ENCODE results near the gene DDX10.

The DDX10 gene

DNA sequence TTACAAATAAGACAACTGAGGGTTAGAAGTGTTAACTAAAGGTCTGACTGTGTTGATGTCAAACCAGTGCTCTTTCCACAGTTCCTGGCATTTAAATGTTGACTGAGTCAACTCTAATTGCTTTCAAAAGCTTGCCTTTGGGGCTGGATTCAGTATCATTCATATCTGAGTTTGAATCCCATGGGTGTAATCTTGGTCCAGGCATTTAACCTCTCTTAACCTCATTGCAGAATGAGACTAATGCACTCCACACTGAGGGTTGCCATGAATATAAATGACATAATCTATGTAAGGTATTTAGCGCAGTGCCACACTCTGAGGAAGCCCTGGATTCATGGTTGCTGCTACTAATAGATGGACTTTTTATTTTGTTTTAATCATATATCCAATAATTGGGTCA is 274.3 kb downstream of the DDX10 start:
- no peak for ATAC-seq
- H3K36me3 Mint-ChIP-seq, result peaks cover 57% of the 10 kb centered on the region
- H3K9me3 Mint-ChIP-seq, result no peaks in the 10 kb centered on the region

DNA sequence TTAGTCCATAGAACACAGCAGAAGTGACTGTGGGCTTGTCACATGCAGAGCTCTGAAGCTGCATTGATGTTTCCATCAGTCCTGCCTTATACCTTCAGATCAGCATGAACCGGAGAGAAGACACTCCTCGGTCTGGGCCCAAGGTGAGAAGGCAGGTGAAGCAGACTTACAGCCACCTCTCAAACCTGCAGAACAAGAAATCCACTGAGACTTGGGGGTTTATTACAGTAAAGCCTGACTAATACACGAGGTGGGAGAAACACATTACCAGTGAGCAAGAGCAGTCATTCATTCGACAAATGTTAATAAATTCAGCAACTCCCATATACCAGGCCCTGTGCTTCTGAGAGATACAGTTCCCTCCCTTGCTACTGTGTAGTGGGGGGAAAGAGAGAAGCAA is 279.0 kb downstream of the DDX10 start:
- H3K4me1 Mint-ChIP-seq, result no peaks in the 10 kb centered on the region
- H3K4me3 Mint-ChIP-seq, result no peak overlapping the region
- H3K27ac Mint-ChIP-seq, result no peak overlapping the region
- peaks cover 73% of the 10 kb centered on the region for H3K36me3 Mint-ChIP-seq
- H3K27me3 Mint-ChIP-seq, result no peaks in the 10 kb centered on the region
- no peak for ATAC-seq
- no peaks in the 10 kb centered on the region for H3K9me3 Mint-ChIP-seq

More for the DNA sequence above, 274.3 kb downstream of the DDX10 start:
- Mint-ChIP-seq H3K27ac (no peak overlapping the region), H3K4me3 (no peak overlapping the region), H3K4me1 (no peaks in the 10 kb centered on the region), H3K27me3 (no peaks in the 10 kb centered on the region)

DNA sequence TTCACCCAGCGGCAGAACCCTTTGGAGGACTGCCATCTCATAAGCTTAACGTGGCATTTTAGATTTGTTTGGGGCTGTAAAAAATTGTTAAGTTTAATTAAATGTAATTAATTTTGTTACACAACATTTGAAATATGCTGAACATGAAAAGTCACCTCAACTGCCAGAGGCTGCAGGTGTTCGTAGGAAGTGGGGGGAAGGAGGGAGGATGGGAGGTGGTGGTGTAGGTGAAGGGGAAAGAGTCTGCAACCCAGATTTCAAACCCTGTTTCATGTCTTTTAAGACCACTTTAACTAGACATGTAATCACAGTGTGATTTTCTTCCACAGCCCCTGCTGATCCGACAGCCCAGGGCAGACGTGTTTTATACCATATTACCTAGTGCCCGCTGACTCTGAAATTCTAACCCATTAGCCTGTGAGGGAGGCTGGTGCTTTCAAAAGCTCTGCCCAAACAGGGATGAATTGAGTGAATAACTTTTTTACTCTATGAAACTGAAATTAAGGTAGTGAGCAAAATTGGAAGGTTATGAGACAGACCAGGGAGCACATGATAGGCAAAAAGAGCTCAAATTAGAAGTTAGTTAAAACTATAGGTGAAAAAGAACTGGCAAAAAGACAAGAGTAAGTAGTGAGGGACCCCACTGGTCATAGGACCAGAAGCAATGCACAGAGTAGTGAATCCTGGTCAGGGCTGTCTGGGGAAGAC is 279.8 kb downstream of the DDX10 start:
- Mint-ChIP-seq H3K27ac (no peak overlapping the region), H3K27me3 (no peaks in the 10 kb centered on the region), H3K36me3 (peaks cover 71% of the 10 kb centered on the region), H3K4me3 (no peak overlapping the region), H3K4me1 (no peaks in the 10 kb centered on the region), H3K9me3 (no peaks in the 10 kb centered on the region)
- ATAC-seq, result no peak

DNA sequence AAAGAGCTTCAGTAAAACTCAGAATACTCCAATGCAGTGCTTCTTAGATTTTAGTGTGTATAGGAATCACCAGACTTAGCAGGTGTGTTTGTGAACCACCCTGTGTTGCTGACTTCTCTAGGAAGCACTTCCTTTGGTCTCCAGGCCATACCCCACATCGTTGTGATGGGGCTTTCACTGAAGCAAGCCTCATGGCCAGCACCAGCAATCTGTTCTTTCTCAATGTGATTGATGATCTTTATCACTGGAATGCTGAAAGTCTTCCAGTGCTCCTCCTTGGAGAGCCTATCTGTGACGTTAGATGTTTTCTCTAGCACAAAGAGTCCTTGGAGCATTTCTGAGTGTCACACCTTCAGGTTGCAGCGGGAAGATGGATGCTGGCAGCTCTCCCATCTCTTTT is 280.5 kb downstream of the DDX10 start:
- H3K4me3 Mint-ChIP-seq, result no peak overlapping the region
- H3K9me3 Mint-ChIP-seq, result no peaks in the 10 kb centered on the region
- no peaks in the 10 kb centered on the region for H3K27me3 Mint-ChIP-seq
- no peak for ATAC-seq
- no peaks in the 10 kb centered on the region for H3K4me1 Mint-ChIP-seq
- H3K36me3 Mint-ChIP-seq, result peaks cover 64% of the 10 kb centered on the region
- H3K27ac Mint-ChIP-seq, result no peak overlapping the region

DNA sequence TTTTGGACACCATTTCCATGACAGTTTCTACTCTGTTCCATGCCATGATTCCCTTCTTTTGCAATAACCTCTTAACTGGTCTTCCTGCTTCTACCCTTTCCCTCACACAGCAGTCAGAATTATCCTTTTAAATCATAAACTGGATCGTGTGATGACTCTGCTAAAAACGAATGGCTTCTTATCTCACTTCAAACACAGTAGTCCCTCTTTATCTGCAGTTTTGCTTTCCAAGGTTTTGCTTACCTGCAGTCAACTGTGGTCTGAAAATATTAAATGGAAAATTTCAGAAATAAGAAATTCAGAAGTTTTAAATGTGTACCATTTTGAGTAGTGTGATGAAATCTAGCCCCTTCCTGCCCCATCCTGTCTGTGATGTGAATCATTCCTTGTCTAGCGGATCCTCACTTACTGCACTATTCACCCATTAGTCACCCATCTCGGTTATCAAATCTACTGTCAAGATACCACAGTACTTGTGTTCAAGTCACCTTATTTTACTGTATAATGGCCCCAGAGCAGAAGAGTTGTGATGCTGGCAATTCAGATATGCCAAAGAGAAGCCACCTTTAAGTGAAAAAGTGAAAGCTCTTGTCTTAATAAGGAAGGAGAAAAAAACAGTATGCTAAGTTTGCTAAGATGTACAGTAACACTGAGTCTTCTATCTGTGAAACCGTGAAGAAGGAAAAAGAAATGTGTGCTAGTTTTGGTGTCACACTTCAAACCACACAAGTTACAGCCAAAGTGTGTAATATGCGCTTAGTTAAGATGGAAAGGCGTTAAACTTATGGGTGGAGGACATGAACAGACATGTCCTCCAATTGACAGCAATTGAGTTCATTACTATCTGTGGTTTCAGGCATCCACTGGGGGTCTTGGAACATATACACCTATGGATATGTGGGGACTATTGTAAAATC is 283.0 kb downstream of the DDX10 start:
- no peak for ATAC-seq
- Mint-ChIP-seq H3K27ac (no peak overlapping the region), H3K27me3 (no peaks in the 10 kb centered on the region), H3K4me1 (no peaks in the 10 kb centered on the region), H3K9me3 (no peaks in the 10 kb centered on the region), H3K4me3 (no peak overlapping the region), H3K36me3 (peaks cover 53% of the 10 kb centered on the region)

DNA sequence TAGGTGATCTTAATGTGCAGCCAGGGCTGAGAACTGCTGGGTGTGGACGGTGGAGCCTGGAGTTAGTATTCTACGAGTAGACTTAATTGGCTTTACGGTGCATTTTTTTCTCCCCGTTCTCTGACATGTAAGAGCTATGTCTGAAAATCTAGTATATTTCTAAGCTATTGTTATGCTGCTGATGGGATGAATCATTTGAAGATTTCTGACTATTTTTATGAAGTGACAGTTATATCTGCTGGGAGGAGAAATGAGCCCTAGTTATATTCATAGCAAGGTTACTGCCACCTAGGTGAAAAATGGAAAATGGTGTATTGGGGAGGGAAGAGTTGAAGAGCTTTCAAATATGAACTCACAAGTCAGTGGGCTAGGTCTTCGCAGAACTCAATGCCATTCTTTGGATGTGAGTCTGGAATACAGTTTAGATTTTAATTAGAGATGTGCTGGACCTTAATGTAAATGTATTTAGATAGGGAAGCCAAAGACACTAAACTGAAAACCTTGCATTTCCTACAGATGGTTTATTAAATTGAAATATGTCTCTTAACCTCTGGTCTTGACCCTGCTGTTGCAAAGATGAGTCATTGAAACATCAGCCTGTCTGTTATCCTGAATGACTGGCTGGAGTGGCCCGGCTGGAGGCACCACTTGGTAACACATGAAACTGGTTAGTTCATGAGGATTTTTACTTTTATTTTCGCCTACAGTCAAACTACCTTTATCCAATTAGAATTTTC is 293.7 kb downstream of the DDX10 start:
- ATAC-seq, result no peak
- H3K4me1 Mint-ChIP-seq, result no peaks in the 10 kb centered on the region
- H3K36me3 Mint-ChIP-seq, result no peaks in the 10 kb centered on the region
- H3K9me3 Mint-ChIP-seq, result no peaks in the 10 kb centered on the region
- no peak overlapping the region for H3K27ac Mint-ChIP-seq
- H3K27me3 Mint-ChIP-seq, result no peaks in the 10 kb centered on the region
- H3K4me3 Mint-ChIP-seq, result no peak overlapping the region

DNA sequence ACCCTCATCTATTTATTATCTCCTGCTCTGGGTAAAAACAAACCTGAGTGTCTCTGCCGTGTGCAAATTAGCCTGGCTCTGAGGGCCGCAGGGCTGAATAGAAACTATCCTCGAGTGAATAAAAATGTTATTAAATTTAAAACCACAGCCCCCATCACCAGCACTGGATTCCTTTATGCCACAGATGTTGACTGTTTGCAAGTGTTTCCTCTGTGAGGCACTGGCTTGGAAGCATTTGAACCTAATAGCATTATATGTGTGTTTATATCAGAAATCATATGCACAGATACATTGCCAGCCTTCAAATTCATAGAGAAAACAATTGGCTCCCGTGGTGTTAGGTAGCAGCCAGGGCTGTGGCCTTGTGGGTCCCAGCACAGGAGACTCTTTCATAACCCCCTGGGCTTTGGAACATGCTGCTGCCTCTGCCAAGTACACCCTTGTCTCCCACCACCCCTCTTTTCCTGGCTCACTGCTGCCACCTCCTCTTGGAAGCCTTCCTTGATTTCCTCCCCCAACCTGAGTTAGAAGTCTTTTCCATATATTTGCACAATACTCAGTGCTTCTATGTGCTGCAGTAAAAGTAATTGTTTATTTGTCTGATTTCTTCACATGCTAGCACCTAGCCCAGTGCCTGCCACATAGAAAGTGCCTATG is 294.4 kb downstream of the DDX10 start:
- H3K4me3 Mint-ChIP-seq, result no peak overlapping the region
- H3K27ac Mint-ChIP-seq, result no peak overlapping the region
- H3K36me3 Mint-ChIP-seq, result no peaks in the 10 kb centered on the region
- no peak for ATAC-seq
- H3K9me3 Mint-ChIP-seq, result no peaks in the 10 kb centered on the region
- no peaks in the 10 kb centered on the region for H3K27me3 Mint-ChIP-seq
- H3K4me1 Mint-ChIP-seq, result no peaks in the 10 kb centered on the region

DNA sequence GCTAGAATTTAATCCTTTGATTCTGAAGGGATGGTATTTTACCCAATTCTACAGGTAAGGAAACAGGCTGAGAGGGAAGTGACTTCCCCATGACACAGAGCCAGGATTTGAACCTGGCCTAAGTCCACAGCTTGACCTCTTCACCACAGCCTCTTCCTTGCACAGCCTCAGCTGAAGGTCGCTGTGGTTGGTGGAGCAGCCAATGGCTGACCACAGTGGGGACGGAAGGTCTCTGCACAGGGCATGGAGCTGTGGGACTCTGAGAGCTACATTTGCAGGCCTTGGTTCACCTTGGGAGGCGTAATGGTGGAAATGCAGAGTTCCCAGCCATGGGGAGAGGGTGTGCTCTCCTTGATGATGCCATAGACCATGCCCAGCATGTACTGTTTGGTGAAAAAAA is 295.0 kb downstream of the DDX10 start:
- ATAC-seq, result no peak
- H3K9me3 Mint-ChIP-seq, result no peaks in the 10 kb centered on the region
- H3K27me3 Mint-ChIP-seq, result no peaks in the 10 kb centered on the region
- H3K4me1 Mint-ChIP-seq, result no peaks in the 10 kb centered on the region
- no peaks in the 10 kb centered on the region for H3K36me3 Mint-ChIP-seq
- no peak overlapping the region for H3K27ac Mint-ChIP-seq
- H3K4me3 Mint-ChIP-seq, result no peak overlapping the region

DNA sequence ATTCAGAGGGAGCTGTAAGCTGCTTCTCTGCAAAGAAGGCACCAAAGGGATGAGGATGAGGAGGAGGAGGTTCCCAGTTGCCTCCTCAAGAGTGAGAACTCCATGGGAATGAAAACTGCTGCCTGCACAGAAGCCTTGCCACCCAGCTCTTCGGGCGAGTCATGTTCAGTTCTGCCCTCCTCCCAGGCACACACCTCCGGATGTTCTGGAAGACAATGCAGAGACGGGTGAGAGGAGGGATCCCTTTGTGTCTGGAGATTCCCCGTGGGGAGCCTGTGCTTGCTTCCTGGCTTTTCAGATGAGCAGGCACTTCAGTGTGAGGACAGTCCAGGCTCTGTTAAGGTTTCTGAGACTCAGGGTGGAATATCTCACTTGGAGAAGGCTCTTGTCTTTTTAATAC is 295.6 kb downstream of the DDX10 start:
- no peaks in the 10 kb centered on the region for H3K4me1 Mint-ChIP-seq
- H3K4me3 Mint-ChIP-seq, result no peak overlapping the region
- H3K27me3 Mint-ChIP-seq, result no peaks in the 10 kb centered on the region
- no peak overlapping the region for H3K27ac Mint-ChIP-seq
- no peak for ATAC-seq
- no peaks in the 10 kb centered on the region for H3K36me3 Mint-ChIP-seq
- no peaks in the 10 kb centered on the region for H3K9me3 Mint-ChIP-seq

DNA sequence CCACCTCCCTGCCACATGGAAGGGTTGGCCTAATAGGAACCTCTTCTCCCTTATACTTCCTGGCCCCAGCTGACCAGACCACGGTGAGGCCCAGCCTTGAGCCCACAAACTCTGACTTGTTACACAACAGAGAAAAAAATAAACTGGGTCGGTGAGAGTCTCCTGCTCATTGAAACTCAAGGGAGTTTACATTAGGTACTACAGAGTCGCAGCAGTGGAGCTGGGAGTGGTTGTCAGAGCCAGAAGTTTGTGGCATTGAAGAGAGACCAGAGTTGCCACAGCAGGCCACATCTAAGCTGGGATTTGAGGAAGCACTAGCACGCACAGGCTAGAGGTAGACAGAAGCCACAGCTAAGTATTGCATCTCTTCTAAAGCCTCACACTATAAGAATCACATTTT is 296.2 kb downstream of the DDX10 start:
- Mint-ChIP-seq H3K4me1 (no peaks in the 10 kb centered on the region), H3K36me3 (no peaks in the 10 kb centered on the region), H3K27me3 (no peaks in the 10 kb centered on the region), H3K4me3 (no peak overlapping the region), H3K27ac (no peak overlapping the region), H3K9me3 (no peaks in the 10 kb centered on the region)
- ATAC-seq, result no peak

DNA sequence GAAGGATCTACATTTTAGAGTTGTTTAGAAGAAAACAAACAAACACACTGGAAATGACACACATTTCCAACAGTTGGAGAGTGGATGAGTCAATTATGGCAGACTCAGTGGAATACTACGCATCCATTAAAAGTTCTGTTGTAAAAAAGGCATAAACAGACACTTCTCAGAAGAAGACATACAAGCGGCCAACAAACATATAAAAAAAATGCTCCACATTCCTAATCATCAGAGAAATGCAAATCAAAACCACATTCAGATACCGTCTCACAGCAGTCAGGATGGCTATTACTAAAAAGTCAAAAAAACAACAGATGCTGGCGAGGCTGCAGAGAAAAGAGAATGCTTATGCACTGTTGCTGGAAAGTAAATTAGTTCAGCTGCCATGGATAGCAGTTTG is 298.2 kb downstream of the DDX10 start:
- H3K36me3 Mint-ChIP-seq, result no peaks in the 10 kb centered on the region
- no peaks in the 10 kb centered on the region for H3K4me1 Mint-ChIP-seq
- H3K27ac Mint-ChIP-seq, result no peak overlapping the region
- no peaks in the 10 kb centered on the region for H3K9me3 Mint-ChIP-seq
- no peaks in the 10 kb centered on the region for H3K27me3 Mint-ChIP-seq
- ATAC-seq, result no peak
- H3K4me3 Mint-ChIP-seq, result no peak overlapping the region

DNA sequence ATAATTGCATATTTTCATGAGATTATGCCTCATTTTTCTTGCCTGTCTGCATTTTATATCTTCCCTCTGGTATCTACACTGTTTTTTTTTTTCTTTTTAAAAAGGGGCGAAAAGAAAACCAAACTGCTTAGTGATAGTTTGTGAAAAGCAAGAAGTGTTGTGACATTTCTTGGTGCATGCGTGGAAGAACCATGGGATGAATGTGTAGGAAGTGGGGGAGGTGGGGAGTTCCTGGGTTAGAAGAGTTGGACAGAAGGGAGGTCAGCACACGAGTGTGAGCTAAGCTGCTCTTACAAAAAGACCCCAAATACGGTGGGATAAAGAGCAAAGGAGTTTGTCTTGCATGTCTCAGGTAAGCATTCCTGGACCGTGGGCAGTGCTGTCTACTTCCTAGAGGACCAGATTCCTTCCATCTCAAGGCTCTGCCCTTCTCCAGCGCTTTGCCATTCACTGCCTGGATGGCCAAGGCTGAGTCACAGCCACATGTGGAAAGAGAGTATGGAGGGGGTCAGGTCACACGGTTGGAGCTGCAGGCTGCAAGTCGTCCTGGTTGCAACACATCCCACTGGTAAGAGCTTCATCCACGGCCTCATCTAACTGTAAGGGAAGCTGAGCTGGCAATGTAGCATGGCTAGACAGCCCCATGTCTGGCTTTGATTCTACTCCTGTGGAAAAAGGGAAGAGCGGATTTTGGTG is 300.6 kb downstream of the DDX10 start:
- Mint-ChIP-seq H3K4me1 (no peaks in the 10 kb centered on the region), H3K36me3 (no peaks in the 10 kb centered on the region), H3K4me3 (no peak overlapping the region), H3K27ac (no peak overlapping the region), H3K27me3 (no peaks in the 10 kb centered on the region), H3K9me3 (no peaks in the 10 kb centered on the region)
- ATAC-seq, result no peak

DNA sequence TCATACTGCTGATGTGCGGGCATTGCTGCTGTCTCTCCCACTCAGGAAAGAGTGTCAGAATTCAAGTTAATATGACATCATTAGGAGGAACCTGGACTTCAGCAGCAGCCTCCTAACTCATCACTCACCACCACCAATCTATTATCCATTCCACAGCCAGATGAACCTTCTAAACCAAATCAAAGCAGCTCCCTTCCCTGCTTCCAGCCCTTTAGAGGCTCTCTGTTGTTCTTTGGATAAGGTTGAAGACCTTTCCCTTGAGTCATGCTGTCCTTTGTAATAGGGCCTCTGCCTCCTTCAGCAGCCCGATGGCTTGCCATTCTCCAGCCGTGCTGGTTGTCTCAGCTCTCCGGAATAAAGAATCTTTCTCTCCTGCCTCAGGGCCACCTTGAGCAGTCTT is 301.3 kb downstream of the DDX10 start:
- Mint-ChIP-seq H3K27ac (no peak overlapping the region), H3K4me3 (no peak overlapping the region), H3K36me3 (no peaks in the 10 kb centered on the region), H3K4me1 (no peaks in the 10 kb centered on the region), H3K9me3 (no peaks in the 10 kb centered on the region), H3K27me3 (no peaks in the 10 kb centered on the region)
- no peak for ATAC-seq

DNA sequence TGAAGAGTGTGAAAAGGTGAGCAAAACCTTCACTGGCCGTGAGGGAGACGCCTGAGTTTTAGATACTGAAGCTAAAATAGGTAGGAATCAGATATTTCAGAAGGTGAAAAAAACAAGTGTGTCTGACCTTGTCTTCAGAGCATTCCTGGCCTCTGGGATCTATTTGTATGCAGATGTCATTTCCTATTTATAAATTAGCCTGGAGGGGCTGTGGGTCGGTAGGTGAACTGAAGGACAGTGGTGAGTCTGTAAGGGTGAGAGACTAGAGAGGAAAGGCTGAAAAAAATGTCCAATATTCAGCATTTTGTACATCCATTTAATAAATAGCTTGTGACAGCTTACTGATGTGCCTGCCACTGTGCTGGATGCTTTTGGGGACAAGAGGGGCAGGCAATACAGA is 302.1 kb downstream of the DDX10 start:
- H3K4me3 Mint-ChIP-seq, result no peak overlapping the region
- ATAC-seq, result no peak
- no peaks in the 10 kb centered on the region for H3K9me3 Mint-ChIP-seq
- no peaks in the 10 kb centered on the region for H3K36me3 Mint-ChIP-seq
- no peaks in the 10 kb centered on the region for H3K4me1 Mint-ChIP-seq
- no peak overlapping the region for H3K27ac Mint-ChIP-seq
- H3K27me3 Mint-ChIP-seq, result no peaks in the 10 kb centered on the region

DNA sequence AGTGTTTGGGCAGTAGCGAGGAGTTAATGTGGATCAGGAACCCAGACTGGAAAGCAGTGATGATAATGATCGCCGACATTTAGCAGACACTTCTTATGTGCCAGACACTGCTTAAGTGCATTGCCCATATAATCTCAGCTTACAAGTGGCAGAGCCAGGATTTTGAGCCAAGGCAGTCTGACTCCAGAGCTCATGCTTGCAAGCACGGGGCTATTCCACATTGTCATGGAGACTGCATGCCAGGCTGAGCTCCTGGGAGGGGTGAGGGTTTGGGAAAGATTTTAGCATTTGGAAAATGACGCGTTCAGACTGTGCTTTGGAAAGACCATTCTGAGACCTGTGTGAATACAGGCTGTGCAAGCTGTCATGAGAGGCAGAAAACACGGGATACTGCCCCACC is 302.7 kb downstream of the DDX10 start:
- H3K27ac Mint-ChIP-seq, result no peak overlapping the region
- H3K27me3 Mint-ChIP-seq, result no peaks in the 10 kb centered on the region
- no peaks in the 10 kb centered on the region for H3K9me3 Mint-ChIP-seq
- H3K4me3 Mint-ChIP-seq, result no peak overlapping the region
- H3K4me1 Mint-ChIP-seq, result no peaks in the 10 kb centered on the region
- no peak for ATAC-seq
- H3K36me3 Mint-ChIP-seq, result no peaks in the 10 kb centered on the region

Data from stimulated activated memory B cell treated with anti-CD40 and anti-IgM and Interleukin-4, amounts not matched to agents 10 μg/mL and 1 μg/mL and 100 μg/mL, for 72 hours (primary cell).